Neural cell (in vitro differentiated cells): Measurements from ENCODE around the gene KRTAP4-8.

Experiments used
- CTCF ChIP-seq: fragments of 450-650 bp; IDR thresholded peaks from 2 replicates; pipeline ENCODE4 v1.5.1; 2014; ENCODE audit warnings: antibody characterized with exemption, mild to moderate bottlenecking, moderate library complexity; ENCODE audit not compliant: poor library complexity, severe bottlenecking
- EZH2 ChIP-seq: fragments of 200-600, 300-800 bp; shearing (Covaris generic), sonication (generic); IDR thresholded peaks from 2 replicates; pipeline ENCODE4 v1.6.1; 2014; ENCODE audit warnings: antibody characterized with exemption, low read length, borderline replicate concordance, mild to moderate bottlenecking; ENCODE audit not compliant: insufficient read depth, poor library complexity, severe bottlenecking

DNA sequence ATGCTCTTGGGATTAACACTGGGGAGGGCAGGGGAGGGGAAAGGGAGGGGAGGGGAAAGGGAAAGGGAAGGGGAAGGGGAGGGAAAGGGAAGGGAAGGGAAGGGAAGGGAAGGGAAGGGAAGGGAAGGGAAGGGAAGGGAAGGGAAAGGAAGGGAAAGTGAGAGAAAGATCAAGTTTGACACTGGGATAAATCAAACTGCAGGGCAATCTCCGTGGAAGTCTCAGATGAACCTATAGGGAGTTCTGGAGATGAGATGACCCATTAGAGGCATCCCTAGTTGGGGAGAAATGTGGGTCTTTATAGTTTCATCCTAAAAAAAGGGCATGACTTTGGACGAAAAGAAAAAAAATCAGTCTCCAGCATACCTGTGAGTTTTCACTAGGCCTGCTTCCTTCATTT lies 23.8 kb upstream of the KRTAP4-8 start:
- no peak for TF ChIP-seq CTCF
- TF ChIP-seq EZH2: no peak
